Stomach (tissue), 9 donors: ENCODE results near the gene HSF4. TPM values are rescaled to one million over a fixed set of nuclear protein-coding genes. Genes with fewer than 3 reads are reported as not detected.
A peak's percentile ranks its signal among the peaks of the same experiment; 100 is the strongest.

Source experiments
- DNase-seq, 2 donors: peaks; one replicate each; pipeline versions ENCODE4 v3.0.0 to v3.0.0-alpha.2; 2013 to 2019
- H3K27ac ChIP-seq, 5 donors: fragments of 200-600 bp in 4 of 5; sonication (generic) in 4 of 5; one replicate each; pipeline ENCODE4 v1.5.1; 2013 to 2019; ENCODE audit warnings: mild to moderate bottlenecking in 1 of 5, moderate library complexity in 1 of 5
- H3K27me3 ChIP-seq, 3 donors: fragments of 200-600 bp; sonication (generic); one replicate each; pipeline ENCODE4 v1.5.1; 2017 to 2019; ENCODE audit warnings: mixed run types in 1 of 3
- H3K36me3 ChIP-seq, 4 donors: fragments of 200-600 bp; sonication (generic); 1 replicate in 3 of 4; 2 replicates in 1 of 4; pipeline ENCODE4 v1.5.1; 2016 to 2019
- H3K4me1 ChIP-seq, 4 donors: fragments of 200-600 bp; sonication (generic); one replicate each; pipeline ENCODE4 v1.5.1; 2016 to 2019
- H3K4me3 ChIP-seq, 4 donors: fragments of 200-600 bp; sonication (generic) in 3 of 4; one replicate each; pipeline ENCODE4 v1.5.1; 2016 to 2019; ENCODE audit warnings: mild to moderate bottlenecking in 1 of 4
- H3K9me3 ChIP-seq, 4 donors: fragments of 200-600 bp; sonication (generic); one replicate each; pipeline ENCODE4 v1.5.1; 2016 to 2019
- CTCF ChIP-seq, 7 experiments: fragments of 450-650 bp in 4 of 7; fragments of 200-600 bp in 3 of 7; sonication (generic) in 3 of 7; IDR thresholded peaks; one replicate each; pipeline ENCODE4 v1.5.1; 2016 to 2019; ENCODE audit warnings: antibody characterized with exemption in 7 of 7, control low read depth in 2 of 7, mild to moderate bottlenecking in 1 of 7
- EP300 ChIP-seq: sonication (generic); formaldehyde crosslinking; IDR thresholded peaks from one replicate; pipeline ENCODE4 v1.6.1; 2017; ENCODE audit warnings: antibody characterized with exemption
- POLR2A ChIP-seq, 4 donors: fragments of 450-650 bp; IDR thresholded peaks; one replicate each; pipeline ENCODE4 v1.6.1; 2016; ENCODE audit warnings: antibody characterized with exemption in 4 of 4, control low read depth in 2 of 4, mild to moderate bottlenecking in 1 of 4, moderate library complexity in 1 of 4
- POLR2AphosphoS5 ChIP-seq, 3 donors: sonication (generic); formaldehyde crosslinking; IDR thresholded peaks; one replicate each; pipeline ENCODE4 v1.6.1; 2016; ENCODE audit warnings: antibody characterized with exemption in 3 of 3
- WGBS, 5 donors: extraction: QIAGEN DNeasy Blood & Tissue Kit in 3 of 5; methylation state at CpG; one replicate each; pipeline versions ENCODE4 v1.1.5 to v1.1.7; 2013 to 2018; 5-methylcytosine and 5-hydroxymethylcytosine counted together
- intact Hi-C: fragments of 100-400 bp; cut with DNase I; formaldehyde crosslinking; loops from one replicate; pipeline ENCODE4 v1.15.1; 2023; ENCODE audit warnings: low total_unique reads
- polyA plus RNA-seq, 3 donors: library from polyadenylated mRNA; stranded (reverse); fragments of 200-250 nt; gene quantifications; one replicate each; pipeline ENCODE4 v1.2.3, GENCODE V29; 2013
- total RNA-seq, 5 donors: library from RNA; depleted of rRNA; stranded (reverse); fragments of >200 nt; gene quantifications; one replicate each; pipeline versions ENCODE4 v1.1.0 to v1.2.3, GENCODE V29; 2014 to 2016
- donor health status: healthy with polysubstance abuse.
- donor health status: Bipolar disorder and iron deficiency.
- donor health status: healthy.

Gene HSF4
- total and polyA plus RNA-seq, 8 donors: 9.5 to 630 (median 32.2) TPM

- Histone ChIP-seq H3K27ac (peak within 1 kb of the TSS; percentile 85 to 91 (median 88)), H3K36me3 (peaks cover 0 to 2% (median 0%) of the 10 kb centered on the region in 4 donors), H3K27me3 (peaks cover 0 to 59% (median 3%) of the 10 kb centered on the region in 3 donors), H3K4me1 (peaks cover 43 to 69% (median 58%) of the 10 kb centered on the region in 4 donors), H3K9me3 (no peaks in the 10 kb centered on the region), H3K4me3 (peak within 1 kb of the TSS; percentile 43 to 55 (median 49))
- WGBS, 5 donors: 1 to 4% (median 2%) methylated on average over 15 to 50 of the region's 50 CpGs
- intact Hi-C loops: no loop called here
- DNase-seq: peak; percentile 84 to 88
- TF ChIP-seq POLR2AphosphoS5 (IDR thresholded peaks at IDR 0.05): peak in 2 of 3 donors; percentile 42 to 51
- TF ChIP-seq CTCF (IDR thresholded peaks at IDR 0.05): no peak
- TF ChIP-seq EP300: no peak
- TF ChIP-seq POLR2A (IDR thresholded peaks at IDR 0.05): no peak
Measured at GRCh38 chr16:67170168-67170948, 5.8 kb downstream of the HSF4 start, which contains the start of gene NOL3. Gene NOL3 (plus strand): TSS chr16:67170538.

- intact Hi-C loops: no loop called here
- H3K4me3 ChIP-seq: peak overlapping the region; percentile 43 to 55 (median 49)
- peaks cover 0 to 52% (median 0%) of the 10 kb centered on the region in 3 donors for H3K27me3 ChIP-seq
- H3K36me3 ChIP-seq: peaks cover 0 to 3% (median 0%) of the 10 kb centered on the region in 4 donors
- TF ChIP-seq POLR2AphosphoS5 (IDR thresholded peaks at IDR 0.05) (no peak), POLR2A (IDR thresholded peaks at IDR 0.05) (no peak), EP300 (no peak), CTCF (IDR thresholded peaks at IDR 0.05) (no peak)
- H3K27ac ChIP-seq: peak overlapping the region; percentile 85 to 91 (median 88)
- 39 to 46% (median 44%) methylated on average over 14 of the region's 14 CpGs for WGBS, 5 donors
- peak in 1 of 2 donors; percentile 56 for DNase-seq
- H3K4me1 ChIP-seq: peaks cover 40 to 63% (median 53%) of the 10 kb centered on the region in 4 donors
- no peaks in the 10 kb centered on the region for H3K9me3 ChIP-seq
Measured at GRCh38 chr16:67170949-67171649, 6.6 kb downstream of the HSF4 start.

- Histone ChIP-seq H3K27ac (peak overlapping the region; percentile 63 to 92 (median 89)), H3K4me1 (peaks cover 48 to 77% (median 64%) of the 10 kb centered on the region in 4 donors), H3K9me3 (no peaks in the 10 kb centered on the region), H3K4me3 (peak overlapping the region; percentile 43 to 52 (median 49)), H3K36me3 (peaks cover 0 to 7% (median 1%) of the 10 kb centered on the region in 4 donors), H3K27me3 (peaks cover 0 to 38% (median 0%) of the 10 kb centered on the region in 3 donors)
- intact Hi-C loops: no loop called here
- no peak for TF ChIP-seq CTCF (IDR thresholded peaks at IDR 0.05)
- TF ChIP-seq EP300: no peak
- no peak for TF ChIP-seq POLR2A (IDR thresholded peaks at IDR 0.05)
- no peak for TF ChIP-seq POLR2AphosphoS5 (IDR thresholded peaks at IDR 0.05)
- WGBS, 5 donors: 78 to 94% (median 86%) methylated on average over 1 of the region's 1 CpG
- no peak for DNase-seq
Measured at GRCh38 chr16:67173323-67173722, 8.8 kb downstream of the HSF4 start.
